GM12801 (cell line): Measurements from ENCODE around the gene NEK2.

Experiments used
- TF ChIP-seq, protein P1 (sequence below): IDR thresholded peaks from one replicate; pipeline ENCODE4 v1.5.1; 2011; ENCODE audit warnings: control low read depth; ENCODE audit not compliant: insufficient read length; ENCODE audit errors: extremely low read depth

Gene NEK2

GRCh38 chr1:211711315-211711705, 35.9 kb upstream of the NEK2 start:
- TF ChIP-seq, protein P1, sequence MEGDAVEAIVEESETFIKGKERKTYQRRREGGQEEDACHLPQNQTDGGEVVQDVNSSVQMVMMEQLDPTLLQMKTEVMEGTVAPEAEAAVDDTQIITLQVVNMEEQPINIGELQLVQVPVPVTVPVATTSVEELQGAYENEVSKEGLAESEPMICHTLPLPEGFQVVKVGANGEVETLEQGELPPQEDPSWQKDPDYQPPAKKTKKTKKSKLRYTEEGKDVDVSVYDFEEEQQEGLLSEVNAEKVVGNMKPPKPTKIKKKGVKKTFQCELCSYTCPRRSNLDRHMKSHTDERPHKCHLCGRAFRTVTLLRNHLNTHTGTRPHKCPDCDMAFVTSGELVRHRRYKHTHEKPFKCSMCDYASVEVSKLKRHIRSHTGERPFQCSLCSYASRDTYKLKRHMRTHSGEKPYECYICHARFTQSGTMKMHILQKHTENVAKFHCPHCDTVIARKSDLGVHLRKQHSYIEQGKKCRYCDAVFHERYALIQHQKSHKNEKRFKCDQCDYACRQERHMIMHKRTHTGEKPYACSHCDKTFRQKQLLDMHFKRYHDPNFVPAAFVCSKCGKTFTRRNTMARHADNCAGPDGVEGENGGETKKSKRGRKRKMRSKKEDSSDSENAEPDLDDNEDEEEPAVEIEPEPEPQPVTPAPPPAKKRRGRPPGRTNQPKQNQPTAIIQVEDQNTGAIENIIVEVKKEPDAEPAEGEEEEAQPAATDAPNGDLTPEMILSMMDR: no peak

GRCh38 chr1:211710566-211711314, 35.3 kb upstream of the NEK2 start:
- TF ChIP-seq, protein P1: no peak

GRCh38 chr1:211708926-211709325, 33.5 kb upstream of the NEK2 start:
- TF ChIP-seq, protein P1: no peak

GRCh38 chr1:211708006-211708405, 32.6 kb upstream of the NEK2 start:
- TF ChIP-seq, protein P1: no peak

- TF ChIP-seq, protein P1: no peak
These were observed 30.2 kb upstream of the NEK2 start for GRCh38 chr1:211705467-211706091.

DNA sequence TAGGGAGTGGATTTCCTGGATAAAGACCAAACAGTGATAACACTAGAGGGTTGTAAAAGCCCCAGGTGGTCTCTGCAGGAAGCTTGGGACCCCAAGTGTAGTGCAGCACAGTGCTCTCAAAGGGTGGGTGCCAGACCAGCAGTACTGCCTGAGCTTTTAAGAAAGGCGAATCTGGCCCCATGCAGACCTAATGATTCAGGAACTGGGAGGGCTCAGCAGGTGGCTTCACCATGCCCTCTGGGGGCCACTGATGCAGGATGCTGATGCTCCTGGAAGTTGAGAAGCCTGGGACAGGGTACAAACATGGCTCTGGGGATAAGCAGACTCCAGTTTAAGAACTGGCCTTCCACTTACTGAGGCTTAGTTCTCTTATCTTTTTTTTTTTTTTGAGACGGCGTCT, 29.1 kb upstream of the NEK2 start:
- TF ChIP-seq, protein P1: no peak

DNA sequence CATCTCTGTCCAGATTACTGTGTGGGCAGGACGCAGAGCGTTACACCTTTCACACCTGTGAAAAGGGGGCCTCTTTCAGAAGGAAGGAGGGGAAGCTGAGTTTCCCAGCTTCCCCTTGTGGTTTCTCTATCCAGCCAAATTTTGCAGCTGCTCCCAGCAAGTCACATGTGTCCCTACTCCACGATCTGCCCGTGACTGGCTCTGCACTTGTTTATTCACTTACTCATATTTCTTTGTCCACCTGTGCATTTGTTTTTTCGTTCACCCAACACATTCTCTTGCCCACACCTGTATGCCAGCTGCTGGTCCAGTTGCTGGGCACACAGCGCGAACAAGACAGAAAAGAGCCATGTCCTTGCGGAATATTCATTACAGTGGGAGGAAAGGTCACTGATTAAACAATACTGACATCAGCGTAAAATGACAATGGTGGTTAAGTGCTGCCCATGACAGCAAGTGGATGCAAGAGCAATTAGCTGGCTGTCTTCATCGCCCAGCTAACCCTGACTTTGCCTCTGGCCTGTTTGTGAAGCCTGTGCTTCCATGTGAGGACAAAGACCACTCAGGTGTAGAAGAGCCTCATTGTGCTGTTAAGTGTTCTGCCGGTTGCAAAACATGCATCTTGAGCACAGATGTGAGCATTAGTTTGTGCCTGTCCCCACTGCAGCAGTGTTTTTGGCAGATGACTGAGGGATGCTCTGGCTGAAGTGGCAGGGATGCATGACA, 28.6 kb upstream of the NEK2 start:
- TF ChIP-seq, protein P1: no peak
